Stimulated activated CD4-positive, alpha-beta T cell treated with anti-CD3 and anti-CD28 coated beads, Interleukin-4, amount 100 ng/mL, for 4 hours (primary cell): ENCODE data around the gene PSMD8.

ENCODE experiments used
- DNase-seq, 2 experiments: peaks; one replicate each; pipeline ENCODE4 v3.0.0-alpha.2; 2020

The PSMD8 gene

GRCh38 chr19:38412961-38413360, 38.6 kb downstream of the PSMD8 start:
- DNase-seq = no peak

DNA sequence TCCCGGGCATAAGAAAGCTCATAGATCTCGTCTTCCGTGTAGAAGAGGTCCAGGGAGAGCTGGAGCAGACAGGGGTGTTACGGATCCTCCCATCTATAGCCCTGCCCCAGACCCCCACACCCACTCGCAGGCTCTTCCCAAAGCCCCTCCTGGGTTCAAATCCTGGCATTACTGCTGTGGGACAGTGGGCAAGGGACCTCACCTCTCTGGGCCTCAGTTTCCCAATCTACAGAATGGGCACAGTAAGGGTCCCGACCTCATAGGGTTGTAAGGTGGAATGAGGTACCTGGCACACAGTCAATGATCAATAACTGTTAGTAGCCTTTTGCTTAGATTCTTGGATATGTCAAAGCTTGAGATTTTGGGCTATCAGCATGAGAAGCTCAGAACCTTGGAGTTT, 39.0 kb downstream of the PSMD8 start:
- DNase-seq = no peak

DNA sequence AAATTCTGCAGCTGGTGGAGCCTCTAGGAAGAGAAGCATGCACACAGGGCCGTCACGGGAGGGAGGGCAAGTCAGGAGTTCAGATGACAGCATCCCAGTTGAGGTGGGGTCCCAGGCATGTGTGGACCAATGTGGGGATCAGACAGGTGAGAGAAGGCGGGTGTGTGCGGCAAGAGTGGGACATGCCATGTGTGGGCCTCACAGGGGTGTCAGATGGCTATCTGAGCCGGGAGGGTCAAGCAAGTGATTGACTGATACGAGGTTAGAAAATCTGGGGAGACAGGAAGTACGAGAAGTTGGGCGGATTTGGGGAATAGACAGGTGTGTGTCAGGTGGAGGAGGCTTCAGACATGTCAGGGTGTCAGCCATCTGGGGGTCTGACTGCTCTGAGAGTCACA, 42.8 kb downstream of the PSMD8 start:
- DNase-seq = no peak

DNA sequence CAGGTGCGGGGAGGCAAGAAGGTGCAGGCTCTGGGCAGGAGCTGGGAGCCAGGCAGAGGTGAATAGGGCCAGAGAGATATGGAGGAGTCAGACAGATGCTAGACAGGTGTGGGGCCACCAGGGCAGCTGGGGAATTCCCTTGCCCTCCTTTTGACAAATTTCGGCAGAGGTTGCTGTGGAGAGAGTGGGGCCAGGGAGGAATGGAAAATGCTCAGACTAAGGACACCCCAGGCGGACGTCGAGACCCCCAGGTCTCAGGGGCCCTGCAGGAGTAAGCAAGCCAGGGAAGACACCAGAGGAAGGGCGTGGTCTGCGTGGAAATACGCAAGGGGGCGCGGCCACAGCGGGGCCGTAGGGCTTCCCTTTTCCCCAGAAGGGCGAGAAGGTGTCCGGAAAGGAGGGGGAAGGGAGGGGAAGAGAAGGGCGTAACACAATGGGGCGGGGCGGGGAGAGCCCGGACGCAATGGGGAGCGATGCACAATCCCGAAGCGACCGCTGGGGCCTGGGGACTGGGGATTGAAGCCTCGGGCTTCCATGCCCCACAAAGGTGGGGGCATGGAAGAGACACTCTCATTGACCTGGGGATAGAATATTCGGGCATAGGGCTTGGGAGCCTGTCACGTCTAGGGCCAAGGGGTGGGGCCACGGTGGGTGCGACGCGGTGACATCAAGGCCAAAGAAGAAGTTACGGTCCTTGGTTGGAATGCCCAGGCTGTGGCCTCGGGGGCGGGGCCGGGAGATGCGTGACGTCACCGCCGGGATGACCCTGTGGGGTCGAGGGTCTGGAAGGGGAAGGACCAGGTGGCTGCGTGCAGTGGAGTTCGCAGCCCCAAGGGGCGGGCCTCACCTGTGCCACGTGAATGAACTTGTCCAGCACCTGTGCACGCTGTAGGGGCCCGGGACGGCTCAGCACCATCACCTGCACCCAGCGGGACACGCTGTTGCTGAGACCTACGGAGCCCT, 43.5 kb downstream of the PSMD8 start:
- DNase-seq = peak; percentile 52 to 58

DNA sequence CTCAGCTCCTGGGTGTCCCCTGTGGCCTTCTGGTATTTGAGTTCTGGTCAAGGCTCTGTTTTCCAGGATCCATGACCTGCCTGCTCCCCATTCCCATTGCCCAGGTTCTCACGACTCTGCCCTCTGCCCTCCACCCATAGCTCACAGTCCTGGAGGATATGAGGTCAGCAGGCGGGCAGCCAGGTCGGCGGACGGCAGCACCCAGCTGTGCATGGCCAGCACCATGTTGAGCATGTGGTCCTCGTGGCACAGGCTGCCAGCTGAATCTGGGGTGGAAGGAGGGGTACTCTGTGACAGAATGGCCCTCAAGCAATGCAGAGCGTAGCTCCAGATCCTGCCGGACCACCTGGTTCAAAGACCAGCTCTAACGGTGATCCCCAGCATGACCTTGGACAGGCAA, 46.6 kb downstream of the PSMD8 start:
- DNase-seq = no peak

DNA sequence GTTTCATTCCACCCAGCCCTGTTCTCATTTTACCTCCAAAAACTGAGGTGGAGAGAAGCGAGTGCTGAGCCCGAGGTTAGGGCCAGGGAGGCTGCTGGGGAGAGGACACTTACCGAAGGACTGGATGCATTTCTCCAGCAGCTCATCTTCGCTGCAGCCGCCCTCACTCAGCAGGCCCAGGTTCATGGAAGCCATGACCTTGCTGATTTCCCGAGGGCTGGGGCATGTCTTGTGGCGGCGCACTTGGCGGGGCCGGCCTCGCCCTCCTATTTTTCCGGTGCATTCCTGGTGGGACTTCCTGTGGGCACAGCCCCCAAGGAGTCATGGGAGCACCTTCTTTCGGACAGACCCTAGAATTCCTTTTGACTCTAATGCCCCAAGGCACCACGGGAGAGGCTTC, 47.5 kb downstream of the PSMD8 start:
- no peak for DNase-seq

GRCh38 chr19:38422438-38422837, 48.1 kb downstream of the PSMD8 start:
- no peak for DNase-seq

GRCh38 chr19:38424272-38424671, 49.9 kb downstream of the PSMD8 start:
- DNase-seq = no peak

GRCh38 chr19:38425222-38425809, 50.9 kb downstream of the PSMD8 start:
- DNase-seq = no peak

DNA sequence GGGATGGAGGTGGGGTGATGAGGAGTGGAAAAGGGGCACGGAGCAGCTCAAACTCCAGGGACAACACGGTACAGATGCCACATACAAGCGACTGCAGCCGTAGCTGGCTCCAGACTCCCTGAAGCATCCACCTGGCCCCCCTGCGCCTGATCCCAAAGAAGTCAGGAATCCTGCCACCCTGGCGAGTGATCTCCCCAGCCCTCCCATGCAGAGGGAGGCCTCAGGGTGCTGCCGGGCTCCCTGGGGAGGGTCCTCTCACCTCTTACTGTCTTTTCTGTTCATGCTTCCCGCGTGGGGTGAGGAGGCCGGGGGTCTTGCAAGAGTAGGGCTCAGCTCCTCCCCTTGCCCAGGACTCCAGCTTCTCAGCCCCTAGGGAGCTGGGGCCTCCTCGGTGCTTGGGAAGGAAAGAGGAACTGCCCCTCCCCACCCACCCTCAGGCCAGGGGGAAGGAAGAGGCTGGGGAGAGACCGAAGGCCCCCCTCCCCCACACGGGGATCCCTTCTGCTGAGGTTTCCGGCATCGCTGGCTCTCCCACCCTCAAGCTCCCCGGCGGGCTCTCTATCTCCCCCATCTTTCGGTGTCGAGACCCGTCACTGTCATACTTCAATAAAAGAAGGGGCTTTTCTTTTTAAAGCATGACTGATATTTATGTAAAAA, 51.6 kb downstream of the PSMD8 start, which contains the start of gene RASGRP4:
TSS of gene RASGRP4 (minus strand) at position 410 of the 657 bp plus-strand sequence. CDS start at position 282, 128 bp downstream.
- peak; percentile 20 to 48 for DNase-seq

- peak in 1 of 2 experiments; percentile 34 for DNase-seq
These were observed 52.8 kb downstream of the PSMD8 start for GRCh38 chr19:38427035-38427677.

- peak in 1 of 2 experiments; percentile 40 for DNase-seq
These were observed 54.9 kb downstream of the PSMD8 start for GRCh38 chr19:38429055-38429810.

- DNase-seq = no peak
These were observed 55.4 kb downstream of the PSMD8 start for GRCh38 chr19:38429811-38430156.

DNA sequence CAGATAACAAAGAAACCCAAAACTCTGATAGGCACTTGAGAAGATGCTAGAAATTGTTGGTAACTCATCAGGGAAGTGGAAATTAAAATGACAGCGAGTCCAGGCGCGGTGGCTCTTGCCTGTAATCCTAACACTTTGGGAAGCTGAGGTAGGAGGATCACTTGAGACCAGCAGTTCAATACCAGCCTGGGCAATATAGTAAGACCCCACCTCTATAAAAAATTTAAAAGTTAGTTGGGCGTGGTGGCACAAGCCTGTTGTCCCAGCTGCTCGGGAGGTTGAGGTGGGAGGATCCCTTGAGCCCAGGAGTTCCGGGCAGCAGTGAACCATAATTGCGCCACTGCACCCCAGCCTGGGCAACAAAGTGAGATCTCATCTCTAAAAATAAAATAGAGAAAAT, 56.6 kb downstream of the PSMD8 start:
- DNase-seq = no peak

DNA sequence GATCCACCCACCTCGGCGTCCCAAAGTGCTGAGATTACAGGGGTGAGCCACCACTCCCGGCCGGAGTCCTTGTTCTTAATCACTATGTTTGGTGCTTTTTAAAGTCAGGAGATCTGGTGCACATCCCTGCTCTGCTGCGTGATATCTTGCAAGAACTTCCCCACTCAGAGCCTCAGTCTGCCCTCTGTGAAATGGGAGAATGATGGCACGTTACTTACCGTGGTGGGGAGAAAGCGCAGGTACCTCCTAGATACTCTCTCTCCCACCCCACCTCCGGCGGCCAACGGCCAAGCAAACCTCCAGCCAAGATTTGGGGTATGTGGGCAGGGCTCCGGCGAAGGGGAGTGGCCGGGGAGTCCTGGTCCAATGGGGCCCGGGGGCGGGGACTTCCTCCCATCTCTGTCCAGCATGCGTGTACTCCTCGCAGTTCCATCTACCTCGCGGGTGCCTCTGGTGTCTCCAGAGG, 58.9 kb downstream of the PSMD8 start, which contains the start of gene RYR1:
TSS of gene RYR1 (plus strand) at position 424 of the 466 bp plus-strand sequence. CDS start 139 bp downstream, outside the sequence.
- DNase-seq = peak; percentile 26 to 63
